ENCODE measurements around the gene INPP5E.

The INPP5E gene

DNA sequence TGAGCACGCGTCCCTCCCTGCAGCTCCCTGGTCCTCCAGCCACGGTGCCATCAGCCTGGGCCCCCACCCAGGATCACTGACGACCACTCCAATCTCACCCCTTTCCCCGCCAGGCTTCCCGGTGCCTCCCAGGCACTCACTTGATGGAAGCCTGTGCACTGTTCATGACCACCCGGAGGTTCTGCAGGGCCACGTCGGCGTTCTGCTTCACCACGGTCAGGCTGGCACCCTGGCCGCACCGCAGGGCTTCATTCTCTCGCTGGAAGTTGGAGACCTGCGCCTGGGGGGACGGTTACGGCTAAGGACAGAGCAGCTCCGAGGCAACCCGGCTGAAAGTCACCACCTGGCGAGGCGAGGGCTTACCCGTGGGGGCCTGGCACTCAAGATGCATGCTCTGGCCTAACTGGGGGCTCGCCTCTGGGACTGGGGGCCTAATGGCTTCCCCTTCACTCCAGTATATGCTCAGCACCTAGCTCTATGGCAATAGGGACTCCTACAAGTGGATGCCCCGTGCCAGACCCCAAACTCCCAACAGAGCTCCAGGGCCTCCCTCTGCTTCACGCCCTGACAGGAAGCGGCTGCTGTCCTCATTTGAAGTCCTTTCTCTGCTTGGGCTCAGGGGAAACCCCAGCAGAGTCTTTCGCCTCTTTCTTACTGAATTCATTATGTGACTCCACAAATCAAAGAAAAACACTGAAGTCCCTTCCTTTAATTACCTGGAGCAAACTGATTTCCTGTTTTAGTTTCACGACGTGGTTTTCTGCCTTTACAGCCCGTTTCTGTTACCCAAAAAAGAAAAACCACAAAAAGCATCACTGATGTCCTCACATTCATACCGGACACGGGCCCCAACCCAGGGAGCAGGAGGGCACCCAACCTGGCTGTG lies 35.5 kb downstream of the INPP5E start:
- DNase-seq (ENCODE audit: low read depth): no peak

DNA sequence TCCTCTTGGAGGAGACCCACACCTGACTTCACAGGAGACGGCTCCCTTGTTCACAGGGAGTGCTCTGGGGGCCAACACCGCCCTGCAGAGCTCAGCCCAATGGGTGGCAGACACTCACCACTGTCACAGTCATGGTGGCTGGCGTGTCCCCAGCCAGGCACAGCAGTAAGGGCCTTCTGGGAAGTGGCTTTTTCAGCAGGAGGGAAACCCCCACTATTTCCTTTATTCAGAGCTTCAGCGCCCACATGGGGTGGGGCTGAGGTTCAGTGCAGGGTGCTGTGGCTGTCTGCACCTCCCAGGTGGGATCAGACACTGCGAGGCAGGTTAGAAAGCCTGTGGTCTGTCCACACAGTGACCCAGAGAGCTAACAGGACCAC lies 36.1 kb downstream of the INPP5E start:
- peak; percentile 47 for DNase-seq (ENCODE audit: low read depth)

DNA sequence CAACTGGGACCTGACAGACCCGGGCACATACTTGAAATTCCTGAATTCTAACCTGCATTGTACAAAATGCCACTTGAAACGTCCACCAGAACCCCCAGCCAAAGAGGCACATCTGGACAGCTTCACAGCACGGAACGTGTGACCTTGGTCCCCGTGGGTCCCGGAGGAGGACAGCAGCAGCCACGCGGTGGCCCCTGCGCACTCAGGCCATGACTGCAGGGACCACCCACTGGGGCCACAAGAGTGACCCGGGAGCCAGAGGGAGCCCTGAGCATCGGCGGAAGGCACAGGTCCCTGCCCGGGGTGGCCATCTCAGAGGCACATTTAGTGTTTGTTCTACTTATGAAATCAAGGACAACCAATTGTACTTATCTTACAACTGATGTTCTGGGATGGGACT lies 37.6 kb downstream of the INPP5E start:
- DNase-seq (ENCODE audit: low read depth): no peak

DNA sequence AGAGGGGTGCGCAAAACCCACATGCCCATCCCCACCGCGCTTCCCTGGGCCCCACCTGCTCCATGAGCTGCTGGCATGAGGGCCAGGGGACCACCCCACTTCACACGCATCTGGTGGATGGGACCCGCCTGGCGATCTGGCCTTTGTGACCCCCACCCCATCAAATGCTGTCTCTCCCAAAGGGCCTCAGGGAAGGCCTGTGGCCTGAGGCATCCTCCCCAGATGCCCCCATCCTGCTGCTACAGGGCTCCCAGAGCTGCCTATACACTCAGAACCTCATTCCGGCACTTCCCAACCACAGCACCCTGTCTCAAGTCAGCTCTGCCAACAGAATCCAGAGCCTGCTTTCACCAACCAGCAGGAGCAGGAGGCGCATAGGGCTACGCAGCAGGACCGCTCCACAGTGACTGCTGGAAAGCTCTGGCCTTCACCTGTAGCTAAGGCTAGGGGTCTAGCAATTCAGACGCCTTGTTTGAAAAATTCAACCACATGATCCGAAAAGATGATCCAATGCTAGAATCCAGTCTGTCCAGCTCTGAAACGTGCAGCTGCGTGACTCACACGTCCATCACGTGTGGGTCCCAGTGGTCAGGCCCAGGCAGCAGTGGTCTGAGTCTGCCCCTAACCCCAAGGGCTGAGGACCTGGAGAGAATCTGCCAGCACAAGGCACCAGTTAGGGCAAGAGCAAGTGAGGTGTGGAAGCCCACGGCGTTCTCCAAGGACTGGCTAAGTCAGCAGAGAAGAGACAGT lies 38.3 kb downstream of the INPP5E start:
- no peak for DNase-seq (ENCODE audit: low read depth)

- peak; percentile 82 for DNase-seq (ENCODE audit: low read depth)
These were observed 39.4 kb downstream of the INPP5E start, which contains the start of gene SNAPC4 for GRCh38 chr9:136400038-136400834. TSS of gene SNAPC4 (minus strand) at chr9:136400170. CDS start at chr9:136398428, 1,742 bp downstream.

GRCh38 chr9:136399176-136400037 lies 40.2 kb downstream of the INPP5E start:
- DNase-seq (ENCODE audit: low read depth): no peak

DNA sequence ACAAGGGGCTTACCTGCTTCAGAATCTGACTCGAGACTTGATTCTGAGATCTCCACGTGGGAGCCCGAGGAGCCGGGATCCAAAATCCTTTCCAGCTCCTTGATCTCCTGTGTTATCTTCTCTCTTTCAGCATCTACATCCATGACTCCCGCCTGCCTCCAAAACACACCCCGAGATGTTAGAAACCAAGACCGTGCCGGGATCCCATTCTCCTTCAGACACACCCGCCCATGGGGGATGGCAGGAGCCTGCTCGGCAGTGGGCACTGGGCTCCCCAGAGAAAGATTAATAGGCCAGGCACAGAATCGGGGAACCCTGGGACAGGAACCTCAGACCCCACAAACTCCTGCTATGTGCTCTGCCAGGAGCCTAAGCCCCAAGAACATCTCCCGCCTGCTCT lies 41.4 kb downstream of the INPP5E start:
- no peak for DNase-seq (ENCODE audit: low read depth)

- no peak for DNase-seq (ENCODE audit: low read depth)
These were observed 42.0 kb downstream of the INPP5E start for GRCh38 chr9:136397643-136398042.

GRCh38 chr9:136396219-136396515 lies 43.5 kb downstream of the INPP5E start:
- no peak for DNase-seq (ENCODE audit: low read depth)

DNA sequence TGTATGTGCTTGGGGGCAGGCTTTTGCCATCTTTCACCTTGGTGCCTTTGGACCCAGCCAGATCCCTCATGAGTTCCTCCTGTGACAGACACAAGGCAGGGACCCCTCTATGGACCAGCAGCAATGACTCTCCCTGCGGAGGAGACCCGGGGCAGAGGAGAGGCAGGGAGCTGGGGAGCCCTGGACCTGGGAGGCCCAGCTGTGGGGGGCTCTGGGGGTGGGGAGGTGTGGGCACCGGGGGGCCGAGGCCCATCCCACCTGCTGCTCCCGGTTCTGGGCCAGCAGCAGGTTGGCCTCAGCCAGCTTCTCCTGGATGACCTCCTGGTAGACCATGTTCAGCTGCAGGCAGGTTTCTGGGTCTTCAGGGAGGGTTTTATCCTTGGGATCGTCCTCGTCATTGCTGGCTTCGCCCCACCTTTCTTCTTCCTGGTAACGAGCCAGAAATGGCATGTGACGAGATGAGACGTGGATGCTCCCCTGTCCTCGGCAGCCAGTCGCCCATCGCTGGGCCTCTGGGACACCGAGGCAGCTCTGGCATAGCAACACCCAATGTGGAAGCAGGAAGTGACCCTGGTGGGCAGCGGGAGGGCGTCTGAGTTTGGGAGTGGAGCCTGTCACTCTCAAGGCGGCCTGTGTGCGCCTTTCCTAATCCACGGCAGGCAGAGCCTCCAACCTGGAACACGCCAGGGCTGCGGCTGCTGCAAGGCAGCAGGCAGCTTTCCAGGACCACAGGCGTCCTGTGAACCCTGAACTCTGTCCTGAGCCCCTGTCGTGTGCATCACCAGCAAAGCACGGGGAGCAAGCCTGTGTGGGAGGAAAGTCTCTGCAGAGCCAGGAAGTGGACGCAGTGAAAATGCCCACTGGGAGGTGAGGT lies 44.1 kb downstream of the INPP5E start:
- no peak for DNase-seq (ENCODE audit: low read depth)

GRCh38 chr9:136395020-136395340 lies 44.7 kb downstream of the INPP5E start:
- DNase-seq (ENCODE audit: low read depth): no peak

DNA sequence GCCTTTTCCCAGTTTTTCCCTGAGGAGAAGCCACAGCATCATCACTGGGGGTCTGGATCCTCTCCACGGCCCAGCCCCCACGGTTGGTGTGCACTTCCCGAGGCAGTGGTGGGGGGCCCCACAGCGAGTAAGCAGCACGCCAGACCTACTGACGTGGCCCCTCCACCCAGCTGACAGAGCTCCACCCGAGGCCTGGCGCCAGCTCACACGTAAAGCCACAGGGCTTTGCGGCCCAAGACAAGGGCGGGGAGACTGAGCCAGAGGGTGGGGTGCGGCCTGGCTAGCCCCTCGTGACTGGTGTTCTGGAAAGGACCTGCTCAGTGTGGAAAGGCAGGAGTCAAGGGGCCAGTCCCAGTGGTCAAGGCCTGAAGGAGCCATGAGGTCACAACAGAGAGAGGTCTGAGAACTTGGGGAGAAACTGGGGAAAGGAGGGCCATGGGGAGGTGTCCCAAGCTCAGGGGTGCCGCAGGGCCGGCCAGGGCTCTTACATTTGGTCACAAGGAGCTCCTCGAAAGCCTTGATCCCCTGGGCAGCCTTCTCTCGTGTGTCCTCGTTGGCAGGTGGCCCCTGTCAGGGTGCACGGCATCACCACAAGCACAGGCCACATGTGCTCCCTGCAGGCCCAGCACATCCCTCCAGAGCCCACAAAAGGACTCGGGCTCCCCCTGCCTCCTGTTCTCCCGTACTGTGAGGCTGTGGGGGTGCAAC lies 45.2 kb downstream of the INPP5E start:
- no peak for DNase-seq (ENCODE audit: low read depth)

DNA sequence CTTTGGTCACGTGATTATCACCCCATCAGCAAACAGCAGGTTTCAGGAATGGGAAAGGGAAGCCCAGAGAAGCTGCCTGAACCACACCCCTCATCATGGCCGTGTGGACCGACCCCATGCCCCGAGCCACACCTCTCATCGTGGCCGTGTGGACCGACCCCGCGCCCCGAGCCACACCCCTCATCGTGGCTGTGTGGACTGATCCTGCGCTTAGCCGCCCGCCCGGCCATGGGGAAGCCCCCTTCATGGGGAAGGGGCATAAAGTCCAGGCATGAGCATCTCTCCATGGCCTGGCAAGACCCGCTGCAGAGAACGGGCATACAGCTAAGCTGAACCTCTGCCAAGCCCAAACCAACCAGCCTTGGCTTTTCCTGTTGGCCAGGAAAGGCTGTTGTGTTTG lies 46.1 kb downstream of the INPP5E start:
- DNase-seq (ENCODE audit: low read depth): no peak

GRCh38 chr9:136392538-136393449 lies 46.9 kb downstream of the INPP5E start:
- no peak for DNase-seq (ENCODE audit: low read depth)

- no peak for DNase-seq (ENCODE audit: low read depth)
These were observed 47.7 kb downstream of the INPP5E start for GRCh38 chr9:136391737-136392537.

GRCh38 chr9:136389396-136389795 lies 50.2 kb downstream of the INPP5E start:
- no peak for DNase-seq (ENCODE audit: low read depth)

DNA sequence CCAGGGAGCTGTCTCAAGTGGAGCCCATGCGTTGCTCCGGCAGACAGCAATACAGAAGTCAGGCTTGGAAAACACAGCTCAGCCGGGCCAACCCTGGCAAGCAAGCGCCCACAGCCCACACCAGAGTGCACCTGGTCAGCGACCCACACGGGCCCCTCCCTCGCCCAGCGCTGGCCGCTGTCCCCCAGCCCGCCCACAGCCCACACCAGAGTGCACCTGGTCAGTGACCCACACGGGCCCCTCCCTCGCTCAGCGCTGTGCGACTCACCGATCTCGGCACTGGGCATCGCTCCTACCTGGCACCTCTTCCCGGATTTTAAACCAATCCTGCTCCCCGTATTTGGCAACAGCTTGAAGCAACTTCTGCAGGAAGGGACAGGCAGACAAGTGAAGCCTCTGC lies 52.4 kb downstream of the INPP5E start:
- DNase-seq (ENCODE audit: low read depth): no peak

DNA sequence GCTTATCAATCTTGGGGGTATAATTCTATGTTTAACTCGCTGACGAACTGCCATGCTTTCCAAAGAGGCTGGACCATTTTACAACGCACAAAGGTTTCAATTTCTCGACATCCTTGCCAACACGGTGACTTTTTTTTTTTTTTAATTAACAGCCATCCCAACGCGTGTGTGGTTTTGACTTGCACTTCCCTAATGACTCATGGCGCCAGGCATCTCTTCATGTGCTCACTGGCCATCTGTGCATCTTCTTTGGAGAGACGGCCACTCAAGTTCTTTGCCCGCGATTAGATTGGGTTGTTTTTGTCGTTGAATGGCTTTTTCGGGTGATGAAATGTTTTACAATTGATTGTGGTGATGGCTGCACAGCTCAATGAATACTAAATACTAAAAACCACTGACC lies 53.6 kb downstream of the INPP5E start:
- no peak for DNase-seq (ENCODE audit: low read depth)
